GM19397 (cell line): Measurements from ENCODE around the gene RNF212.

Experiments used
- ATAC-seq: cut with Tn5 transposase; IDR thresholded peaks from one replicate; pipeline ENCODE4 v1.9.1; 2021; ENCODE audit warnings: mild to moderate bottlenecking, moderate library complexity; ENCODE audit not compliant: unreplicated experiment

The RNF212 gene

DNA sequence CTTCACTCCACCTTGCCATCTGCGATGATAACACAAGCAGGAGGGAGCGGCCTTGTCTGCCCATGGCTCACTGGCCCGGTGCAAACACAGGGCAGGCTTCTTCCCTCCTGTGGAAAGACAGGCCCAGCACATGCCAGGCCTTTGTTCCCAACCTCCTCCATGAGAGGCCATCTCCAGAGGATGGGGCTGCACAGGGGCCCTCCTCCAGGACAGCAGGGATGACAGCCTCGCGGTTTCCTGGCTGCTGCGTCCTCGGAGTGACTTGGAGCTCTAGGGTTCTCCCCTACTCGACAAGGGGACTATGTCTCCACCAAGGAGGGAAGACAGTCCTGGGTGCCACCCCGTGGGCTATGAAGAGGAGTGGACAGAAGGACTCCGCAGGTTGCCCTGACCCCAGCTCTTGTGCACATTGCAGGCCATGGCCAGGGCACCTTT is 21.8 kb downstream of the RNF212 start:
- no peak for ATAC-seq

DNA sequence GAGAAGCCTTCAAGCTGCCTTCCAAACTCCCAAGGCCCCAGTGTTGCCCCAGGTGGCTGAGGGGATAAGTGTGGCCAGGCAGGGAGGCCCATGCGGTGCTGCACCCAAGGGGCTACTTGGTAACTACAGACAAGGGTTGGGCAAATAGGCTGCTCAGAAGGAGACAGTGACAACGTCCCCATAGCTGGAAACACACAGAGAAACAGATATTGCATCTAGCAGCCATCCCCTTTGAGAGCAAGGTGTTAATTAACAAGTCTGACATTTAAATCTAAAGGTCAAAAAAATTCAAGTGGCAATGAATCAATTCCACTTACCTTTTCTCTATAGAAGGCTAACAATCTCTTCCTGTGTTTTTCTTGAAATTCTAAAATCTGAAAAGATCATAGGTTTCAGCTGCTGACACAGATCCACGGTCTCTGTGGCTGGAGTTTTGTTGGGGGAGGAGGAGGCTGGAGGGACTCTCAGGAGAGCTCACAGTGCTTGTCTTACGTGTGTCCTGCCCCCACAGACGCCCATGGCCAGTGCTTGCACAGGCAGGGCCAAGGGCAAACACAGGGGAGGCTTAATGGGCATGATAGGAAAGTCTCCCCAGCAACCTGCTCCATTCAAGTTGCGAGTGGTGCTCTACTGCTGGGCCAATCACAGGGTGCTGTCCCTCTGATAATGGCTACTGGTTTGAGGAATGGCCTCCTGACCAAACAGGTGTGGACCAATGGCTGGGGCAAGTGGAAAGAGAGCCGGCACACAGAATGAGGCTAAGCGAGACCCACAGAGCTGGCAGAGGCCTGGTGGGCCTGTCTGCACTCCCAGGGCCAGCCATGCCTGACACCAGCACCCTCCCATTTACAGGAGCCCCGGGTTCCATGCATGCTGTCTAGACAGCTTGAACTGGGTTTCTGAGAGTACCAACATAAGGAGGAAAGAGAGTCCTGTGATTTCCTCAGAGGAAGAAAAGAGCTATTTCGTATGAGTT is 22.6 kb downstream of the RNF212 start:
- ATAC-seq: no peak

DNA sequence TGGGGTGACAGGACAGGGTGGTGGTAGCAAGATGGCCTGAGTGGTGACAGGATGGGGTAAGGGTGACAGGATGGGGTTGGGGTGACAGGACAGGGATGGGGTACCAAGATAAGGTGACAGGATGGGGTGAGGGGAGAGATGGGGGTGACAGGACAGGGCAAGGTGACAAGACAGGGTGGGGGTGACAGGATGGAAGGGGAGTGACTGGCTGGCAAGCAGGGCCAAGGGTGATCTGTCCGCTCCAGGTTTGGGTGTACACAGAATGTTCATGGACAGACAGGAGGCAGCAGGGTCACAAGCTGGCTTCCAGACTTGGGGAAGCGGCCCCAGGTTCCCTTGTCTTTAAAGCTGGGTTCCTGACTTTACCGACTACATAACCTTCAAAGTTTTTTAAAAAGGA is 23.3 kb downstream of the RNF212 start:
- no peak for ATAC-seq

DNA sequence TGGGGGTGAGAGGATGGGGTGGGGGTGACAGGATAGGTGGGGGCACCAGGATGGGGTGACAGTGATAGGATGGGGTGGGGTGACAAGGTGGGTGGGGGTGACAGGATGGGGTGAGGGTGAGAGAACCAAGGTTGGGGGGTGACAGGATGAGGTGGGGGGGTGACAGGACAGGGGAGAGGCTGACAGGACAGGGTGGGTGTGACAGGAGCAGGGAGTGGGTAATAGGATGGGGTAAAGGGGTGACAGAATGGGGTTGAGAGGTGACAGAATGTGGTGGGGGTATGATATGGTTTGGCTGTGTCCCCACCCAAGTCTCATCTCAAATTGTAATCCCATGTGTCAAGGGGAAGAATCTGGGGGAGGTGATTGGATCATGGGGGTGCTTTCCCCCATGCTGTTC is 26.0 kb downstream of the RNF212 start:
- ATAC-seq: no peak

DNA sequence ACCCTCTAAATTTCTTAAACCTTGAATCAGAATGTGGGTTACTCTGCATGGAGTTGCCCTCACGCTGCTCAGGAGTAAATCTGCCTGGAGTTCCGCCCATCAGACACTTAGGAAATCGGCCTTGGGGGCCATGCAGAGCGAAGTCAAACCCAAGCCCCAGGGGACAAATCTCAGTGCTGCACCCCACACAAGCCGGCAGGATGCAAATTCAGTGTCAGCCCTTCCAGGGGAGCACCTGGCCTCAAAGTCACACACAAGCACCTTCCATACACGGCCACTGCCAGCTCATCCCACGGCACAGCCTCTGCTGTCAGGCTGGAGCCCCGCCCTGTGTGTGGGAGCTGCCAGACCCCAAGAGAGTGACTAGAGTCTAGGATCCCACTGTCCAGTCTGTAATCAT is 27.4 kb downstream of the RNF212 start:
- ATAC-seq: no peak

DNA sequence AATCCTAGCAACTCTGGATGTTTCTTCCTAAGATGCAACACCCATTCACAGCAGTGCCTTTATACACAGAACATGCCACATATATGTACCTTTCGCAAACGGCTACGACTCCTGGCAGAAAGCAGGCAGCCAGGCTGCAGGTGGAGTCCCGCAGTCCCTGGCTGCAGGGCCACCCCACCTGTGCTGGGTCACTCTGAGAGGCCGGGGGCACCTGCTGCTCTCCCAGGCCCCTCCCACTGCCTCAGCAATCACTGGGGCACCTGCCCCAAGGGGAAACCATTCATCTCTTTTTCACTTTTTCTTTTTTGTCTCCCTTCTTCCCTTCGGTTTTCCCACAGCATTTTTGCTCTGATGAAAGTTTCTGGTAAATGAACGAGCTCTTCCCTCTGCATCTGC is 28.0 kb downstream of the RNF212 start:
- ATAC-seq: no peak

DNA sequence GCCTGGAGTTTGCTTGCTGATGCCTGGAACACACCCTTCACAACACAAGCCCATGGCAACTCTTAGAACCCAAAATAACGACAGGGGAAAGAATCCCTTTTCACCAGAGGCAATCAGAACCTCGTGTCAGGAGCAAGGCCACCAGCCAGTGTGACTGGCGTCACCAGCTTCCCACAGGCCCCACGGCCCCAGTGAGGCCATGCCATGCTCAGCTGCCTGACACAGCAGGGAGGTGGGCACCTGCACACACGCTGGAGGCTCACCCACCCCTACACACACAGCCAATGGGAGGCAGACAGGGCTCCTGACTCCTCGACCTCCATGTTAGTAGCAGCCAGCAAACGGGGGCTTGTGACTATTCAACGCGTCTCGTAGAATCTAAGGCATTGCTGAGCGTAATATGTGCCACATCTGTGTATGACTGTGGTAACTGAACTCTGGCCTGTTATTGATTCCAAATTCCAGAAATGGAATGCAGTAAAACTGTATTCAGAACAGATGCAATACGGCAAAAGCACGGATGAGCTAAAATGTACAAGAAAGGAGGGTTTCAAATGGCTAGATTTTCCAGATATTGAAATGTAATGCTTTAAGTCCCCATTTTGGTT is 28.5 kb downstream of the RNF212 start:
- no peak for ATAC-seq

DNA sequence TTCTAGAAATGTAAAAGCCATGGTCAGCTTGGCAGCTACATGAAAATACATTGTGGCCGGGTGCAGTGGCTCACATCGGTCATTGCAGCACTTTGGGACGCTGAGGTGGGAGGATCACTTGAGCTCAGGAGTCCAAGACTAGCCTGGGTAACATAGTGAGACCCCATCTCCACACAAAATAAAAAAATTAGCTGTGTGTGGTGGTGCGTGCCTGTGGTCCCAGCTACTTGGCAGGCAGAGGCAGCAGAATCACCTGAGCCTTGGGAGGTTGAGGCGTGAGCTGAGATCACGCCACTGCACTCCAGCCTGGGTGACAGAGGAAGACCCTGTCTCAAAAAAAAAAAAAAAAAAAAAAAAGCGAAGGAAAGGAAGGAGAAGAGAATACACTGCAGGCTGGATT is 29.0 kb downstream of the RNF212 start:
- no peak for ATAC-seq

DNA sequence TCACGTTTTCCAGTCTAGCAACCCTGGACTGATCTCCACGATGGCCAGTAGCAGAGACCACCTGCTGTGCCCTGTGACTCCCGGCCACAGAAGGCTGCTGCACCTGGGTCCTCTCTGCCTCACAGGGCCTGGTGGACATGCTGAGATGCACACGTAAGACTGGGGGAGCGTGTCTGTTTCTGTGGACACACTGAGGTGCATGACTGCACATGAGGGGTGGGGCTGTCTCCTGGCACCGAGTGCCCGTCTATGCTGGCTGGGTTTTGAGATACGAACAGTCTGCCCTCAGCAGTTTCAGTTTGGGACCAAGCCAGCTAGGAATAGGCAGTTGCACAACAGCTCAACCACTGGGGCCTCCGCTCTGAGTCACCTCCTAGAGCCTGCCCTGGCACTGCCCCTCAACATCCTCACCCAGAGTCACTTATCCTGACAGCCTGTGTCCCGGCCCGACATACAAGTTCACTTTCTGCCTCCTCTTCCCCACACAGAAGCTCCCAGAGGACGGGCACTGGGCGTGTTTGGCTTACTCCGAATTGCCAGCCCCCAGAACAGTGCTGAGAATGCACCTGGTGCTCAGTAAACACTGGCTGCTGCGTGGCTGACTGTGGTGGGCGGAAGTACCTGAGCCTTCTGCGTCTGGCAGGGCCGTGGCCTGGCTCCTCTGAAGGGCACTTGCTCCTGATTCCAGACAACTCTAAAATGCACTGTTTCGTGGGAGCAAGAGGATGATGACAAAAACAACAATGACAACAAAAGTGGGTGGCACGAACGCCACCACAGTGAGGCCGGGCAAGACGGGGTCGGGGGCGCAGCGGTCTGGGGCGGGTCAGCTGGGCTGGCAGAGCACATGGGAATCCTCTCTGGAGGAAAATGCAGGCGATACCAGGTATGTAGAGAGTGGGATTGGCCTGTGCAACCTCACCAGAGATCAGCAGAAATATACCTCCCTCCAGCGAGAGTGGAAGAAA is 30.9 kb downstream of the RNF212 start:
- ATAC-seq: no peak

DNA sequence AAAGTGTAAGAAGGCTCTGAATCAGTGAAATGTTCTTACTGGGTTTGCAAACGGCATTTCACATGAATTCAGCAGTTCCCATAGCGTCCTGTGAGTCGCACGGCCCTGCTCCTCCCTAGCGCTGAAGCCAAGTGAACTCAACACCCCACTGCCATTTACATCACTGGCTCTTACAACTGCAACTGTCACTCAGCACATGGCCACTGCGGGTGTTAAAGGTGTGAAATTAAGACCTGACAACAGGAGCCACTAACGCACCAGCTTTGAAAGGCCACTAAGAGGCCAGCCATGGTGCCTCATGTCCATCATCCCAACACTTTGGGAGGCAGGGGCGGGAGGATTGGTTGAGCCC is 31.7 kb downstream of the RNF212 start:
- no peak for ATAC-seq

DNA sequence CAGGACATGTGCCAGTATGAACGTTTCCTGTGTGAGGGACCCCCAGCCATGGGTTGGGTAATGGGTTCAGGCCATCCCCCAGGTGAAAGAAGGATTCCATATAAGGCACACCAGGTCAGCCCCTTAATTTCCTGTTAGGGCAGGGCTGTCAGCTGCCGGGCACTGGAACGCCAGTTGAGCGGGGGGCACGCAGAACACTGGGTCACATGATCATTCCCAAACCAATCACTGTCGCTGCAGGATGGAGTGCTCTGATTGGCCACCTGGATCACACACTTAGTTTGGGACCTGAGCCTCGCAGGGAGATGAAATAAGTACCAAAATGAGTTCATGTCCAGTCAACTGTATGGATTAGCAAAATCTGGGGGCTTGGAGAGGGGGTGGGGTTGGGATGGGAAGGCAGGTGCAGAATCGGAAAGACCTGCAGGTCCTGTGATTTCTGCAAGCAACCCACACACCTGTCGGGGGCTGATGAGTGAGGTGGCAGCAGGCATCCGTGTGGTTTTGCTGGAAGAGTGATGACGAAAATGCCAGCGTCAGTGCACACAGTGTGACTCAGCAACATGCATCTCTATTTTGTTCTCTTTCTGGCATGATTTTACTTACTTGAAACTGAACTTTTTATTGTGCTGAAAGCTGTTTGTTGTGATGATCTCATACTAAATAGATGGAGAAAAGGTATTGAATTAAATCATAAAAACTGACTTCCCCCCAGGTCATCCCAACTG is 32.2 kb downstream of the RNF212 start:
- ATAC-seq: no peak

DNA sequence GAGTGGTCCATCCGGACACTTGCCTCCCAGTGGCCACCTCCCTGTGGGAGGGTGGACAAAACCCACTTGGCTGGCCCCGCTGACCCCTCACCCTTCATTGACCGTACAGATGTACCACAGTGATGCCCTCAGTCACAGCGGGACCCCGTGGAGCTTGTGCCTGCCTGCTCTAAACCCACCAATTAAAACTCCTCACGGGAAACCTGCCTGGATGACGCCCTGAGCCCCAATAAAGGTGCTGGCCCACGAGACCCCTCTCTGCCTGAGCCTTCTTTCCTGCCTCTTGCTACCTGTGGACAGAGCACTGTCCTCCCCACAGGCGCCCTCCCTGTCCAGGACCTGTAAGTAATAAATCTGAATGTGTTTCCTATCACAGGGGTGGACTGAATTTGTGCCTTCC is 32.9 kb downstream of the RNF212 start:
- no peak for ATAC-seq

DNA sequence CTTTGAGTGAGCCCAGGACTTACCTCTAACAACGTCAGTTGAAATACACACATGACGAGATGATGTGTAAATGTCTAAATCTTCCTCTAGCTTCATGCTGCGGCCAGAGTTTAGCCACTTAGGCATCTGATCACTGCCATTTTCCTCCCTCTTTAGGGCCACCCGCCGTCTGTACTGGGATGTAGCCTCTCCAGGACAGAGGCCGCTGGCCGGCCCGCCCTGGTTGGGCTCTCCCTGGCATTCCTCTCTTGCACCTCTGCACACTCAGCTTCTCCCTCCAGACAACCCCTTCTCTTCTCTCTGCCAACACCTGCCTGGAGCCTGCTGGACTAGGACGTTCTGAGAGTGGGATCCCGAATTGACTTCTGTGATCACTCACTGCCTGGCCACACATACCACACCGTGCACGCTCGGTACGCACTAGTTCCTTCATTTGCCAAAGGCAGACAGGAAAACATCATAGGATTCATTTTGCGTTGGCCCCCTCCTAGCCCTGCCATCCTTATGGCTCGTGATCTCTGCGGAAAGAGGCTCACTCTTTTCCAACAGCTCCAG is 33.6 kb downstream of the RNF212 start:
- no peak for ATAC-seq

DNA sequence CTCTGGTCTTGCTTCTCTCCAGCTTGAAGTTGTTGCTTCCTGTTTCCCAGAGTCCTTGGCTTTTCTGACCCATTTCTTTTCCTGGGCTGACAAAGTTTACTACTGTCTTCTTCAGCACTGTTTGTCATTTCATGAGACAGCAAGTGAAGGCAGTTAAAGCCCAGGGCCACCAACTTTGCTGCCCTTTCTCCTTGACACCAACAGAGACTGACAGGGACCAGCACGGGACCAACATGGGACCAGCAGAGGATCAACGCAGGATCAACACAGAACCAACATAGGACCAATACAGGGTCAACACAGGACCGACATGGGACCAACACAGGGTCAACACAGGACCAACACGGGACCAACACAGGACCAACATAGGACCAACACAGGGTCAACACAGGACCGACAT is 34.9 kb downstream of the RNF212 start:
- no peak for ATAC-seq

DNA sequence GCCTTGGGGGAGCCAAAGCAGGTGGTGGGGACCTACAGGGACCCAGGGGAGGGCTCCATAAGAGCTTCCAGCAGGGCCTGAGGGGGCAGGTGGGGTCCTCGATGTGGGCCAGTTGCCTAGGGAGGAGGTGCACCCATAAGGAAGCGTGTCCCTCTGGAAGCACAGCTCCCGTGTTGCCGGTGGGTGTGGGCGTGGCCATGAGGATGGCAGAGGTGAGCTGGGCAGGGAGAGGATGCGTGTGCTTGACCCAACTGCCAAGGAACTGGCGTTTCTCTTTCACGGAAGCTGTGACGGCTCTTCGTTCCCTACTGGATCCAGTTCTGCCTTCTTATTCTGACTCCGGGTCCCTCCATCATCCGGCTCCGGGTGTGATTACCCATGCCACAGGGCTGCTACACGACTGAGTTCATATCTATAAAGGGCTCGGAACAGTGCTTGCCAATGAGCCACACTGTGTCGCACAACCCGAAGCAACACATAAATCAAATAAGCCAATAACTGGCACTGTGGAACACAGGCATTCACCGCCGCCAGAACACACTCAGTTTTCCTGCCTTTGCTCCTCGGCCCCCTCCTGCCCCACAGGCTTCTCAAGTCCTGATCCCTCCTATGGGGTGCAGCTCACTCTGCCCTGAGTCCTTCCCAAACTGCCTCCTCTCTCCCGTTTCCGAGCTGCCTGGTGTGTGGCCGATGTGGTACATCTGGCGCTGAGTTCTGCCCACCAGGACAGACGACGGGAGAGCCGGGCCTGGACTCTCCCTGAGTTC is 35.5 kb downstream of the RNF212 start:
- no peak for ATAC-seq

DNA sequence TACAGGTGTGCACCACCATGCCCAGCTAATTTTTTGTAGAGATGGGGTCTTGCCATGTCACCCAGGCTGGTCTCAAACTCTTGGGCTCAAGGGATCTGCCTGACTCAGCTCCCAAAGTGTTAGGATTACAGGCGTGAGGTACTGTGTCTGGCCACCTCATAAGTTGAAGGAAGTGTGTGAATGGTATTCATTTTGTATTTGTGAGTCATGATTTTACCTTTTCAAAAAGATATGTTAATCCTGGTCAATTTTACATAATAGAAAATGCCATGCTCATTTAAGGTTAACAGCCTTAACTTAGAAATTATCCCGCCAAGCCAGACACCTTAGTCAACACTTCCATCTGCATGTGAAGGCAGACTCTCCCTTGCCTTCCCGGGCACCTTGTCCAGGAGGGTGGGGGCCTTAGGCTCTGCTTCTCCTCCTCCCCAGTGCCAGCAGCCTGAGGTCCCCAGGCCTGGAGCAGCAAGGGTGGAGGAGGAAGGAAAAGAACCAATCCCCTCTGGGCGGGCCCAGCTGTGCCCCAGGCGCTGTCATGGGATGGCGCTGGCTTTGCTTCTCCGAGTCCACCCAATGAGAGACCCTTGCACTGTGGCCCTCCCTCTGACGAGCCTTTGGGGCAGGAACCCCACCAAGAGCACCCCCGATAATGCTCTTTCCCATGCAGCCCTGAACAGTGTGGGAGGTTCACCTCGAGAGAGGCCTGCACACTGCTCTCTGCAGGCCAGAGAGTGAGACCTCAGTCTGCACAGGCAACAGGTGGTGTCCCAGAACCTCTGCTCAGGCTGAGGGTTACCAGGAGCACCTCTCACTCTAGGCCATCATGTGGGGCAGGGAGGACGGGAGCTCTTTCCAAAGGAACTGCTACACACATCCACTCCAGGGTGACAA is 37.3 kb downstream of the RNF212 start:
- no peak for ATAC-seq

DNA sequence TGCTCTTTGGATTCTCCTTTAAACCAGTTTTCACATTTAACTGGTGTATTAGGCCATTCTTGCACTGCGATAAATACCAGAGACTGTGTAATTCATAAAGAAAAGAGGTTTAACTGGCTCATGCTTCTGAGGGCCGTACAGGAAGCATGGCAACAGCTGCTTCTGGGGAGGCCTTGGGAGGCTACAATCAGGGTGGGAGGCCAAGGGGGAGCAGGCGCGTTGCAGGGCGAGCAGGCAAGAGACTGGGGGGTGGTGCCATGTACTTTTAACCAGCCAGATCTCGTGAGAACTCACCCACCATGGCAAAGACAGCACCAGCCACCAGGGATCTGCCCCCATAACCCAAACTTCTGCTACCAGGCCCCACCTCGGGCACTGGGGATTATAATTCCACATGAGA is 38.1 kb downstream of the RNF212 start:
- ATAC-seq: no peak

DNA sequence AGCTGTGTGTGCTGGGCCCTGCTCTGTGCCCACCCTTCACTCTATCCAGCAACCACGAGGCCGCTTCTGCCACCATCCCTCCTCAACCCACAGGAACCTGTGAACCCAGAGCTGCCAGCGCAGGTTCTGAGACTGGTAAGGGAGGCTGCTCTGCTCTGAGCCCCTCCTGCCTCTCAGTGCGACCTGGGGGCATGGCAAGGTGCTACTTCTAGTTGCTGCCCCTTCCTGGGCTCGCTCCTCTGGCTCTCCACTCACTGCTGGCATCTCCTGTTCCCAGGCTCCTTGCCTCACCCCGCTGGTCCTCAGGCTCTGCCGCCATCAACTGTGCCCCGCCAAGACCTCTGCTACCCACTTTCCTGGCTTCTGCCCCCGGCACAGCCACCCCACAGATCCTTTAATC is 39.3 kb downstream of the RNF212 start:
- no peak for ATAC-seq
